NCI-H1417 (cell line): ENCODE data around the gene NSFL1C.
A peak's percentile ranks its signal among the peaks of the same experiment; 100 is the strongest.

Experiments
- DNase-seq, 3 experiments: peaks; one replicate each; lab custom pipeline; 2025; lab: John Stamatoyannopoulos, UW

NSFL1C gene

GRCh38 chr20:1424336-1424735 is 42.3 kb downstream of the NSFL1C start:
- DNase-seq: no peak

GRCh38 chr20:1423625-1424106 is 43.0 kb downstream of the NSFL1C start:
- DNase-seq: peak; percentile 17 to 55 (median 17)

GRCh38 chr20:1423206-1423605 is 43.4 kb downstream of the NSFL1C start:
- no peak for DNase-seq

GRCh38 chr20:1422753-1423152 is 43.9 kb downstream of the NSFL1C start:
- no peak for DNase-seq

GRCh38 chr20:1420066-1420465 is 46.6 kb downstream of the NSFL1C start:
- DNase-seq: no peak

- no peak for DNase-seq
These were observed 48.3 kb downstream of the NSFL1C start for GRCh38 chr20:1418350-1418749.

GRCh38 chr20:1417790-1418189 is 48.9 kb downstream of the NSFL1C start:
- DNase-seq: no peak

GRCh38 chr20:1417273-1417672 is 49.4 kb downstream of the NSFL1C start:
- no peak for DNase-seq

GRCh38 chr20:1415667-1416468 is 50.8 kb downstream of the NSFL1C start:
- no peak for DNase-seq

GRCh38 chr20:1414982-1415381 is 51.7 kb downstream of the NSFL1C start:
- DNase-seq: no peak

GRCh38 chr20:1405801-1406200 is 60.8 kb downstream of the NSFL1C start:
- DNase-seq: no peak

GRCh38 chr20:1403624-1404023 is 63.0 kb downstream of the NSFL1C start:
- no peak for DNase-seq

- no peak for DNase-seq
These were observed 64.5 kb downstream of the NSFL1C start for GRCh38 chr20:1402149-1402548.

- no peak for DNase-seq
These were observed 65.2 kb downstream of the NSFL1C start for GRCh38 chr20:1401451-1401907.

GRCh38 chr20:1399678-1400366 is 66.8 kb downstream of the NSFL1C start:
- peak in 2 of 3 experiments; percentile 79 to 95 for DNase-seq

- DNase-seq: peak in 2 of 3 experiments; percentile 22 to 26
These were observed 68.5 kb downstream of the NSFL1C start for GRCh38 chr20:1398185-1398584.

- no peak for DNase-seq
These were observed 68.9 kb downstream of the NSFL1C start for GRCh38 chr20:1397710-1398109.

GRCh38 chr20:1396702-1397101 is 69.9 kb downstream of the NSFL1C start:
- no peak for DNase-seq

GRCh38 chr20:1396264-1396663 is 70.4 kb downstream of the NSFL1C start:
- DNase-seq: no peak

GRCh38 chr20:1394686-1395085 is 72.0 kb downstream of the NSFL1C start:
- DNase-seq: no peak

GRCh38 chr20:1393507-1393882 is 73.2 kb downstream of the NSFL1C start:
- DNase-seq: no peak

- DNase-seq: peak; percentile 96 to 98 (median 97)
These were observed 73.7 kb downstream of the NSFL1C start, which contains the start of gene FKBP1A for GRCh38 chr20:1392693-1393506. FKBP1A (minus strand) TSS chr20:1393054; CDS start chr20:1392998, 56 bp downstream.

GRCh38 chr20:1392443-1392692 is 74.3 kb downstream of the NSFL1C start:
- DNase-seq: no peak
